GM21723 (cell line): ENCODE measurements around the gene IGFBP2.

ENCODE experiments used
- ATAC-seq: cut with Tn5 transposase; IDR thresholded peaks from one replicate; pipeline ENCODE4 v1.9.1; 2021; ENCODE audit warnings: mild to moderate bottlenecking, moderate library complexity; ENCODE audit not compliant: unreplicated experiment

The IGFBP2 gene

GRCh38 chr2:216636551-216637450 lies 3.6 kb downstream of the IGFBP2 start:
- no peak for ATAC-seq

- ATAC-seq: no peak
These were observed 4.3 kb downstream of the IGFBP2 start for GRCh38 chr2:216637472-216637871.

GRCh38 chr2:216643986-216644659 lies 10.9 kb downstream of the IGFBP2 start:
- no peak for ATAC-seq

- ATAC-seq: no peak
These were observed 11.8 kb downstream of the IGFBP2 start for GRCh38 chr2:216644842-216645635.

- ATAC-seq: no peak
These were observed 12.4 kb downstream of the IGFBP2 start for GRCh38 chr2:216645636-216645950.

- no peak for ATAC-seq
These were observed 12.9 kb downstream of the IGFBP2 start for GRCh38 chr2:216646116-216646515.

GRCh38 chr2:216648105-216648504 lies 14.9 kb downstream of the IGFBP2 start:
- ATAC-seq: no peak

- no peak for ATAC-seq
These were observed 16.4 kb downstream of the IGFBP2 start for GRCh38 chr2:216649574-216649973.

- ATAC-seq: no peak
These were observed 17.5 kb downstream of the IGFBP2 start for GRCh38 chr2:216650626-216651257.

- no peak for ATAC-seq
These were observed 18.2 kb downstream of the IGFBP2 start for GRCh38 chr2:216651351-216651881.

- no peak for ATAC-seq
These were observed 19.3 kb downstream of the IGFBP2 start for GRCh38 chr2:216652566-216652965.

GRCh38 chr2:216653093-216653799 lies 20.0 kb downstream of the IGFBP2 start:
- no peak for ATAC-seq

- ATAC-seq: no peak
These were observed 20.7 kb downstream of the IGFBP2 start for GRCh38 chr2:216653931-216654365.

- ATAC-seq: no peak
These were observed 21.4 kb downstream of the IGFBP2 start for GRCh38 chr2:216654528-216655052.

- ATAC-seq: no peak
These were observed 24.1 kb downstream of the IGFBP2 start for GRCh38 chr2:216657086-216657855.

- ATAC-seq: no peak
These were observed 24.8 kb downstream of the IGFBP2 start for GRCh38 chr2:216657980-216658379.

GRCh38 chr2:216658757-216659156 lies 25.5 kb downstream of the IGFBP2 start:
- ATAC-seq: no peak

GRCh38 chr2:216659276-216659675 lies 26.1 kb downstream of the IGFBP2 start:
- no peak for ATAC-seq

- ATAC-seq: no peak
These were observed 27.3 kb downstream of the IGFBP2 start for GRCh38 chr2:216660496-216660895.
